Type B pancreatic cell (in vitro differentiated cells): ENCODE results near the gene POLR3GL. TPM values are rescaled to one million over a fixed set of nuclear protein-coding genes. Genes with fewer than 3 reads are reported as not detected.

Source experiments
- DNase-seq: peaks from one replicate; pipeline ENCODE4 v3.0.0; 2021; ENCODE audit warnings: mixed read lengths; ENCODE audit not compliant: unreplicated experiment; ENCODE audit errors: extremely low spot score
- H3K27ac Mint-ChIP-seq: 2 replicates; pipeline ENCODE4 v1.8.0; 2021; ENCODE audit warnings: mild to moderate bottlenecking, mixed read lengths
- H3K27me3 Mint-ChIP-seq: 2 replicates; pipeline ENCODE4 v1.8.0; 2021; ENCODE audit warnings: mixed read lengths
- H3K36me3 Mint-ChIP-seq: 2 replicates; pipeline ENCODE4 v1.8.0; 2021; ENCODE audit warnings: mixed read lengths
- H3K4me1 Mint-ChIP-seq: one replicate; pipeline ENCODE4 v1.8.0; 2021; ENCODE audit warnings: mixed read lengths; ENCODE audit not compliant: unreplicated experiment
- H3K4me3 Mint-ChIP-seq: 2 replicates; pipeline ENCODE4 v1.8.0; 2021; ENCODE audit warnings: mild to moderate bottlenecking, mixed read lengths
- H3K9me3 Mint-ChIP-seq: 2 replicates; pipeline ENCODE4 v1.8.0; 2021; ENCODE audit warnings: mixed read lengths
- CTCF ChIP-seq: fragments of 200-600 bp; sonication (generic); conservative IDR thresholded peaks from 2 replicates; pipeline ENCODE4 v1.5.0; 2021; ENCODE audit warnings: antibody characterized with exemption, mild to moderate bottlenecking
- total RNA-seq: library from RNA; stranded (reverse); gene quantifications from 2 replicates; pipeline ENCODE4 v1.2.1, GENCODE V29; 2021; ENCODE audit warnings: low replicate concordance

The POLR3GL gene
- total RNA-seq, 1 donor from 2014 or later, result 14.1 TPM

- Mint-ChIP-seq H3K36me3 (no peaks in the 10 kb centered on the region), H3K4me1 (no peaks in the 10 kb centered on the region), H3K27ac (no peak overlapping the region), H3K4me3 (no peak overlapping the region), H3K9me3 (no peaks in the 10 kb centered on the region), H3K27me3 (no peaks in the 10 kb centered on the region)
- DNase-seq, result no peak
- TF ChIP-seq CTCF, result no peak
Measured at GRCh38 chr1:145942871-145943270, 21.6 kb upstream of the POLR3GL start.

- TF ChIP-seq CTCF, result no peak
- no peak for DNase-seq
- Mint-ChIP-seq H3K4me1 (peaks cover 4% of the 10 kb centered on the region), H3K36me3 (no peaks in the 10 kb centered on the region), H3K4me3 (no peak overlapping the region), H3K27me3 (no peaks in the 10 kb centered on the region), H3K9me3 (no peaks in the 10 kb centered on the region), H3K27ac (no peak overlapping the region)
Measured at GRCh38 chr1:145944532-145944931, 20.0 kb upstream of the POLR3GL start.

GRCh38 chr1:145946477-145946986 lies 18.0 kb upstream of the POLR3GL start:
- Mint-ChIP-seq H3K9me3 (no peaks in the 10 kb centered on the region), H3K27me3 (no peaks in the 10 kb centered on the region)

GRCh38 chr1:145947551-145947950 lies 16.9 kb upstream of the POLR3GL start:
- H3K9me3 Mint-ChIP-seq, result no peaks in the 10 kb centered on the region
- H3K36me3 Mint-ChIP-seq, result no peaks in the 10 kb centered on the region
- TF ChIP-seq CTCF, result no peak
- peaks cover 4% of the 10 kb centered on the region for H3K4me1 Mint-ChIP-seq
- no peaks in the 10 kb centered on the region for H3K27me3 Mint-ChIP-seq
- H3K27ac Mint-ChIP-seq, result no peak overlapping the region
- H3K4me3 Mint-ChIP-seq, result no peak overlapping the region
- DNase-seq, result no peak

More at GRCh38 chr1:145946477-145946986, 18.0 kb upstream of the POLR3GL start:
- no peak for TF ChIP-seq CTCF
- no peak for DNase-seq
- no peak overlapping the region for H3K27ac Mint-ChIP-seq
- H3K4me3 Mint-ChIP-seq, result no peak overlapping the region
- peaks cover 4% of the 10 kb centered on the region for H3K4me1 Mint-ChIP-seq
- no peaks in the 10 kb centered on the region for H3K36me3 Mint-ChIP-seq

- Mint-ChIP-seq H3K4me1 (peaks cover 6% of the 10 kb centered on the region), H3K4me3 (no peak overlapping the region), H3K27ac (no peak overlapping the region), H3K36me3 (no peaks in the 10 kb centered on the region), H3K27me3 (peaks cover 7% of the 10 kb centered on the region), H3K9me3 (no peaks in the 10 kb centered on the region)
- DNase-seq, result no peak
- TF ChIP-seq CTCF, result no peak
Measured at GRCh38 chr1:145949219-145949618, 15.3 kb upstream of the POLR3GL start.

- TF ChIP-seq CTCF, result no peak
- H3K36me3 Mint-ChIP-seq, result no peaks in the 10 kb centered on the region
- H3K9me3 Mint-ChIP-seq, result no peaks in the 10 kb centered on the region
- H3K27ac Mint-ChIP-seq, result no peak overlapping the region
- H3K4me3 Mint-ChIP-seq, result no peak overlapping the region
- H3K4me1 Mint-ChIP-seq, result peaks cover 18% of the 10 kb centered on the region
- no peak for DNase-seq
- H3K27me3 Mint-ChIP-seq, result peaks cover 28% of the 10 kb centered on the region
Measured at GRCh38 chr1:145951526-145951925, 13.0 kb upstream of the POLR3GL start.
